HFF-Myc (cell line): ENCODE measurements around the gene PCSK1N.

Experiments
- DNase-seq: peaks from one replicate; pipeline ENCODE4 v3.0.0-alpha.2; 2011; ENCODE audit warnings: low read depth; ENCODE audit errors: extremely low read depth
- H3K4me3 ChIP-seq: replicated peaks from 2 replicates; pipeline ENCODE4 v1.5.1; 2011; ENCODE audit warnings: low read depth, mild to moderate bottlenecking, control low read depth, low read length
- CTCF ChIP-seq: IDR thresholded peaks from 2 replicates; pipeline ENCODE4 v1.5.1; 2012; ENCODE audit warnings: mild to moderate bottlenecking, low read depth, low read length, control low read depth; ENCODE audit errors: missing control alignments

Gene PCSK1N

DNA sequence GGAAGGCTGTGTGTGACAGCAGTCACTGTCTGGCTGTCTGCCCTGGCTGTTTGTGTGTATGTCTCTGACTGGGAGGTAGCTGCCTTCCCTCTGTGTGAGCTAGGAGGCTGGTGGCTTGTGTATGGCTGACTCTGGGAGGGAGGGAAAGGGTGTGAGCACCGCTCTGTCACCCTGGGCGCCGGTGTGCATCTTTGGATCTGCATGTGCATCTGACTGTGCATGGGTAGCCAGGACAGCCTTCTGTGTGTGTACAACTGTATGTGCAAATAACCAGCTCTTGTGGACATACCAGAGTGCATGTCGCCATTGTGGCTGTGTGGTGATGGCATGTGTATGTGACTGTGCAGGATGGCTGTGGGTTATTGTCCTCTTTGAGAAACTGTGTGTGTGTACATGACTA is 16.5 kb downstream of the PCSK1N start:
- DNase-seq = no peak
- no peak overlapping the region for H3K4me3 ChIP-seq
- no peak for TF ChIP-seq CTCF

DNA sequence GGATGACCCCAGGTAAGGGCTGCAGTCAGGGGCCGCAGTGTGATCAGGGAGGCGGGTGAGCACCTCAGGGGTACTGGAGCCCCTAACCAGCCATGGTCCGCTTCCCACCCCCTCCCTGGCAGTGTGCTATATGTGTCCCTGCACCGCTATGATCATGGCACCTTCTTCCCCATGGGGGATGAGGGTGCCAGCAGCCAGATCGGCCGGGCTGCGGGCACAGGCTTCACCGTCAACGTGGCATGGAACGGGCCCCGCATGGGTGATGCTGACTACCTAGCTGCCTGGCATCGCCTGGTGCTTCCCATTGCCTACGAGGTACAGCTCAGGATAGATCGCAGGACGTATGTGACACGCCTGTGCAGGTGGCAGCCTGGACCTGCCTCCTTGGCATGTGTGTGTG is 17.3 kb downstream of the PCSK1N start:
- no peak for TF ChIP-seq CTCF
- H3K4me3 ChIP-seq = no peak overlapping the region
- DNase-seq = no peak

DNA sequence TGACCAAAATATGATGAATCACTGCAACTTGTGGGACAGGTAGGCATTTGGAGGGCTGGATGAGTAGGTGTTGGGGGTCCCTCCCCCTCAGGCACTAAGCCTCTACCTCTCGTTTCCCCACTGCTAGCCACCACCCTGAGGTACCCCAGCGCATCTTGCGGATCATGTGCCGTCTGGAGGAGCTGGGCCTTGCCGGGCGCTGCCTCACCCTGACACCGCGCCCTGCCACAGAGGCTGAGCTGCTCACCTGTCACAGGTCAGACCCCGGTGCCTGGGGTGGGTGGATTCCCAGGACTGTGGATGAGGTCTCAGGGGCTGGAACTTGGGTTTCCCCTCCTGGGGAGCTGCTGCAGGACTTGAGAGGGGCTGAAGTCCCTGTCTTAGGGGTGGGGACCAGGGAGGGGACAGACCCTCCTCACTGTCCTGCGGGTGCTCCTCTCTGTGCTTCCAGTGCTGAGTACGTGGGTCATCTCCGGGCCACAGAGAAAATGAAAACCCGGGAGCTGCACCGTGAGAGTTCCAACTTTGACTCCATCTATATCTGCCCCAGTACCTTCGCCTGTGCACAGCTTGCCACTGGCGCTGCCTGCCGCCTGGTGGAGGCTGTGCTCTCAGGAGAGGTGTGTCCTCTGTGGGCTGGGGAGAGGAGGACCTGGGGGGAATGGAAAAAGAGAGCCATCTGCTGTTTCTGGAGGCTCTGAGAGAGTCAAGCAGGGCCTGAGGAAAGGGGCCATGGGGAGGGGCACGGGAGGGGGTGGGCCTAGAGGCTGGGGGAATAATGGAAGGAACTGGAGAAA is 19.2 kb downstream of the PCSK1N start:
- no peak for TF ChIP-seq CTCF
- DNase-seq = no peak
- H3K4me3 ChIP-seq = no peak overlapping the region

DNA sequence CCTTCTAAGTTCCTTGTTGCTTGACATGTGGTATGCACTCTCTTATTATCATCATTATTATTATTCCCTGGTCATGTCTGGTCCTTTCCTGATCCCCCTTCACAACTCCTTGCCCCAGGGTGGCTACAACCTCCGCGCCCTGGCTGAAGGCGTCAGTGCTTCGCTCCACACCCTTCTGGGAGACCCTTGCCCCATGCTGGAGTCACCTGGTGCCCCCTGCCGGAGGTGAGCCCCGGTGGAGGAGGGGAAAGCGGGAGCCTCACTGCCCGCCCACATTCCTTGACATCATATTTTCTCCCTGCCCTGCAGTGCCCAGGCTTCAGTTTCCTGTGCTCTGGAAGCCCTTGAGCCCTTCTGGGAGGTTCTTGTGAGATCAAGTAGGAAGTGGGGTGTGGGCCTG is 20.1 kb downstream of the PCSK1N start:
- no peak overlapping the region for H3K4me3 ChIP-seq
- TF ChIP-seq CTCF = no peak
- no peak for DNase-seq

DNA sequence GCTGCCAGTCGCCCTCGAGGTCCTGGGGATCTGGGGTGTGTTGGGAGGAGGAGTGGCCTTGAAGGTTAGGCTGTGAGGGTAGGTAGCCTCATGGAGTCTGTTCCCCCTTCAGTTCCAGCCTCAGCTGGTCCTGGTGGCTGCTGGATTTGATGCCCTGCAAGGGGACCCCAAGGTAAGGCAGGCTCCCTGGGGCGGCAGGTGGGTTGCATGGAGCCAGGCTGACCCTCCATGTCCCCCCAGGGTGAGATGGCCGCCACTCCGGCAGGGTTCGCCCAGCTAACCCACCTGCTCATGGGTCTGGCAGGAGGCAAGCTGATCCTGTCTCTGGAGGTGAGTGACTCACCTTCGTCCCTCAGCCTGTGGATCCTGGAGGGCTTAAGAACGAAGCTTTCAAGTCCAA is 20.7 kb downstream of the PCSK1N start:
- H3K4me3 ChIP-seq = no peak overlapping the region
- TF ChIP-seq CTCF = no peak
- DNase-seq = no peak

- no peak for TF ChIP-seq CTCF
- no peak overlapping the region for H3K4me3 ChIP-seq
- DNase-seq = no peak
Observed at GRCh38 chrX:48813644-48814043, 21.8 kb downstream of the PCSK1N start.

GRCh38 chrX:48806081-48806480 is 29.3 kb downstream of the PCSK1N start:
- TF ChIP-seq CTCF = no peak
- no peak overlapping the region for H3K4me3 ChIP-seq
- DNase-seq = no peak
